Naive thymus-derived CD4-positive, alpha-beta T cell (primary cell): Measurements from ENCODE around the gene RNF13. TPM values are rescaled to one million over a fixed set of nuclear protein-coding genes. Genes with fewer than 3 reads are reported as not detected.
A peak's percentile ranks its signal among the peaks of the same experiment; 100 is the strongest.
"Not testable (repeated sequence)": the region's sequence is repeated elsewhere in the genome, so short reads cannot be mapped to it uniquely, and the experiment has no call there.

Source experiments
- ATAC-seq: fragments of 150-1000 bp; cut with Tn5 transposase; 2 replicates; pipeline ENCODE4 v1.10.0; 2021; ENCODE audit warnings: mild to moderate bottlenecking, moderate library complexity
- CTCF ChIA-PET: fragments of 350-600 bp; sonication (Branson Sonifier 250); formaldehyde crosslinking; loops from one replicate; lab custom pipeline; 2021; ENCODE audit warnings: antibody characterized with exemption; lab: Charles Lee
- POLR2A ChIA-PET: fragments of 350-600 bp; sonication (Branson Sonifier 250); formaldehyde crosslinking; loops from one replicate; lab custom pipeline; 2021; ENCODE audit warnings: antibody characterized with exemption, inconsistent platforms; lab: Charles Lee
- DNase-seq, 9 donors: peaks; one replicate each; pipeline versions ENCODE4 v3.0.0 to v3.0.0-alpha.2; 2020 to 2022; ENCODE audit warnings: mixed read lengths in 1 of 9
- H3K27ac ChIP-seq: one replicate; pipeline ENCODE4 v1.7.0; 2013; ENCODE audit warnings: mild to moderate bottlenecking, low read depth, low read length, moderate library complexity
- H3K27me3 ChIP-seq, 2 donors: one replicate each; pipeline ENCODE4 v1.7.0; 2013; ENCODE audit warnings: low read length in 2 of 2, mild to moderate bottlenecking in 2 of 2, moderate library complexity in 2 of 2; ENCODE audit not compliant: control insufficient read depth in 2 of 2, insufficient read depth in 2 of 2
- H3K36me3 ChIP-seq, 3 experiments: 1 replicate in 2 of 3; 2 replicates in 1 of 3; pipeline ENCODE4 v1.7.0; 2013; ENCODE audit warnings: low read length in 3 of 3, mild to moderate bottlenecking in 3 of 3, moderate library complexity in 1 of 3; ENCODE audit not compliant: insufficient read depth in 3 of 3, control insufficient read depth in 2 of 3
- H3K4me1 ChIP-seq, 2 donors: one replicate each; pipeline ENCODE4 v1.7.0; 2013; ENCODE audit warnings: low read length in 2 of 2, mild to moderate bottlenecking in 2 of 2, moderate library complexity in 1 of 2; ENCODE audit not compliant: control insufficient read depth in 2 of 2, insufficient read depth in 2 of 2
- H3K4me3 ChIP-seq: 2 replicates; pipeline ENCODE4 v1.7.0; 2013; ENCODE audit warnings: mild to moderate bottlenecking, low read length
- H3K9me3 ChIP-seq, 3 experiments: 1 replicate in 2 of 3; 2 replicates in 1 of 3; pipeline ENCODE4 v1.7.0; 2013; ENCODE audit warnings: low read length in 3 of 3; ENCODE audit not compliant: control insufficient read depth in 2 of 3
- H3K27ac Mint-ChIP-seq, 9 donors: one replicate each; pipeline ENCODE4 v1.8.0; 2020 to 2022; ENCODE audit warnings: mixed read lengths in 9 of 9, mild to moderate bottlenecking in 8 of 9, moderate library complexity in 5 of 9, inconsistent platforms in 2 of 9
- H3K27me3 Mint-ChIP-seq, 5 donors: one replicate each; pipeline ENCODE4 v1.8.0; 2021 to 2022; ENCODE audit warnings: mixed read lengths in 5 of 5, mild to moderate bottlenecking in 1 of 5
- H3K36me3 Mint-ChIP-seq, 5 donors: one replicate each; pipeline ENCODE4 v1.8.0; 2020 to 2022; ENCODE audit warnings: mixed read lengths in 5 of 5, mild to moderate bottlenecking in 3 of 5, inconsistent platforms in 1 of 5
- H3K4me1 Mint-ChIP-seq, 7 donors: one replicate each; pipeline ENCODE4 v1.8.0; 2020 to 2022; ENCODE audit warnings: mixed read lengths in 7 of 7, mild to moderate bottlenecking in 3 of 7, inconsistent platforms in 1 of 7
- H3K4me3 Mint-ChIP-seq, 10 donors: one replicate each; pipeline ENCODE4 v1.8.0; 2020 to 2022; ENCODE audit warnings: mild to moderate bottlenecking in 10 of 10, mixed read lengths in 10 of 10, moderate library complexity in 6 of 10, inconsistent platforms in 2 of 10
- H3K9me3 Mint-ChIP-seq, 11 donors: one replicate each; pipeline ENCODE4 v1.8.0; 2020 to 2022; ENCODE audit warnings: mixed read lengths in 11 of 11, mild to moderate bottlenecking in 4 of 11, inconsistent platforms in 1 of 11, moderate library complexity in 1 of 11
- intact Hi-C, 2 donors: fragments of 100-400 bp; cut with micrococcal nuclease; formaldehyde crosslinking; loops; one replicate each; pipeline ENCODE4 v1.15.1; 2023
- polyA plus RNA-seq, 2 donors: library from polyadenylated mRNA; unstranded; fragments of 300-500 nt; fragmentation: Illumina TruSeq; gene quantifications; one replicate each; pipeline ENCODE4 v1.2.3, GENCODE V29; 2021
- total RNA-seq, 6 experiments: library from RNA in 5 of 6; stranded (reverse) in 5 of 6; gene quantifications; 1 replicate in 5 of 6; 2 replicates in 1 of 6; pipeline ENCODE4 v1.2.3 and lab custom pipeline; 2021 to 2026

Gene RNF13
- total and polyA plus RNA-seq, 7 experiments from 2014 or later = 41.2 to 131 (median 66.6) TPM

- no peaks in the 10 kb centered on the region for H3K4me1 ChIP-seq
- H3K27ac ChIP-seq = no peak overlapping the region
- H3K9me3 ChIP-seq = peaks cover 0 to 10% (median 6%) of the 10 kb centered on the region in 3 experiments
- no peaks in the 10 kb centered on the region for H3K27me3 ChIP-seq
- peaks cover 2 to 31% (median 12%) of the 10 kb centered on the region in 11 donors for H3K9me3 Mint-ChIP-seq
- no peak overlapping the region for H3K4me3 ChIP-seq
- POLR2A ChIA-PET = interaction anchor here (1.0 kb wide), 1 partner anchor 13 kb away, joined by 3 read pairs; the partner anchor contains the start of gene RNF13
- H3K4me1 Mint-ChIP-seq = peaks cover 2 to 57% (median 37%) of the 10 kb centered on the region in 7 donors
- no peak overlapping the region for H3K4me3 Mint-ChIP-seq
- H3K27me3 Mint-ChIP-seq = no peaks in the 10 kb centered on the region
- peak overlapping the region in 2 of 9 donors; percentile 2 to 59 for H3K27ac Mint-ChIP-seq
- DNase-seq (no peak), ATAC-seq (no peak)
- peaks cover 6 to 47% (median 44%) of the 10 kb centered on the region in 5 donors for H3K36me3 Mint-ChIP-seq
- H3K36me3 ChIP-seq = no peaks in the 10 kb centered on the region
- intact Hi-C loops = no loop called here
- CTCF ChIA-PET = interaction anchor here (1.2 kb wide), 1 partner anchor 18 kb away, joined by 5 read pairs; no protein-coding TSS in a partner anchor
Measured at GRCh38 chr3:149826636-149827035, 13.6 kb downstream of the RNF13 start.

GRCh38 chr3:149828390-149828789 is 15.4 kb downstream of the RNF13 start:
- no peaks in the 10 kb centered on the region for H3K4me1 ChIP-seq
- Mint-ChIP-seq H3K36me3 (peaks cover 6 to 49% (median 44%) of the 10 kb centered on the region in 5 donors), H3K4me3 (no peak overlapping the region), H3K9me3 (peaks cover 3 to 45% (median 20%) of the 10 kb centered on the region in 11 donors), H3K27ac (peak overlapping the region in 1 of 9 donors; percentile 32), H3K27me3 (no peaks in the 10 kb centered on the region), H3K4me1 (peaks cover 2 to 39% (median 22%) of the 10 kb centered on the region in 7 donors)
- no peak overlapping the region for H3K4me3 ChIP-seq
- no peak overlapping the region for H3K27ac ChIP-seq
- POLR2A ChIA-PET = no interaction called here
- no peak for ATAC-seq
- no peaks in the 10 kb centered on the region for H3K36me3 ChIP-seq
- H3K27me3 ChIP-seq = no peaks in the 10 kb centered on the region
- CTCF ChIA-PET = no interaction called here
- no peak for DNase-seq
- intact Hi-C loops = no loop called here
- H3K9me3 ChIP-seq = peaks cover 0 to 23% (median 11%) of the 10 kb centered on the region in 3 experiments

GRCh38 chr3:149829631-149830030 is 16.6 kb downstream of the RNF13 start:
- CTCF ChIA-PET, H3K27me3 Mint-ChIP-seq, H3K4me3 Mint-ChIP-seq, H3K27me3 ChIP-seq, DNase-seq, ATAC-seq, H3K4me3 ChIP-seq, H3K27ac Mint-ChIP-seq, H3K27ac ChIP-seq, intact Hi-C loops, H3K36me3 ChIP-seq, H3K4me1 ChIP-seq: not testable (repeated sequence)
- H3K9me3 ChIP-seq = peaks cover 0 to 34% (median 13%) of the 10 kb centered on the region in 3 experiments
- H3K4me1 Mint-ChIP-seq = peaks cover 0 to 32% (median 17%) of the 10 kb centered on the region in 7 donors
- peaks cover 8 to 45% (median 41%) of the 10 kb centered on the region in 5 donors for H3K36me3 Mint-ChIP-seq
- POLR2A ChIA-PET = interaction anchor here (0.7 kb wide), 1 partner anchor 718 kb away, joined by 5 read pairs; no protein-coding TSS in a partner anchor
- peaks cover 4 to 53% (median 28%) of the 10 kb centered on the region in 11 donors for H3K9me3 Mint-ChIP-seq

- no peaks in the 10 kb centered on the region for H3K4me1 ChIP-seq
- H3K9me3 Mint-ChIP-seq = peaks cover 6 to 66% (median 35%) of the 10 kb centered on the region in 11 donors
- H3K4me1 Mint-ChIP-seq = peaks cover 0 to 29% (median 12%) of the 10 kb centered on the region in 7 donors
- no peak overlapping the region for H3K4me3 Mint-ChIP-seq
- intact Hi-C loops = no loop called here
- ATAC-seq (no peak), DNase-seq (no peak)
- no peak overlapping the region for H3K27ac Mint-ChIP-seq
- H3K4me3 ChIP-seq = no peak overlapping the region
- H3K9me3 ChIP-seq = peaks cover 0 to 34% (median 13%) of the 10 kb centered on the region in 3 experiments
- H3K36me3 ChIP-seq = no peaks in the 10 kb centered on the region
- peaks cover 10 to 51% (median 45%) of the 10 kb centered on the region in 5 donors for H3K36me3 Mint-ChIP-seq
- no peaks in the 10 kb centered on the region for H3K27me3 Mint-ChIP-seq
- no peak overlapping the region for H3K27ac ChIP-seq
- H3K27me3 ChIP-seq = no peaks in the 10 kb centered on the region
- ChIA-PET POLR2A (interaction anchor here (0.9 kb wide), 1 partner anchor 17 kb away, joined by 3 read pairs; no protein-coding TSS in a partner anchor), CTCF (no interaction called here)
Measured at GRCh38 chr3:149830902-149831301, 17.9 kb downstream of the RNF13 start.

GRCh38 chr3:149831321-149831720 is 18.3 kb downstream of the RNF13 start:
- Mint-ChIP-seq H3K4me1 (peaks cover 0 to 24% (median 8%) of the 10 kb centered on the region in 7 donors), H3K4me3 (no peak overlapping the region), H3K9me3 (peaks cover 6 to 70% (median 36%) of the 10 kb centered on the region in 11 donors), H3K27ac (no peak overlapping the region), H3K27me3 (no peaks in the 10 kb centered on the region), H3K36me3 (peaks cover 10 to 55% (median 48%) of the 10 kb centered on the region in 5 donors)
- H3K27me3 ChIP-seq = no peaks in the 10 kb centered on the region
- H3K4me3 ChIP-seq = no peak overlapping the region
- ChIA-PET CTCF (no interaction called here), POLR2A (interaction anchor here (0.9 kb wide), 1 partner anchor 17 kb away, joined by 3 read pairs; no protein-coding TSS in a partner anchor)
- DNase-seq = no peak
- no peak for ATAC-seq
- H3K27ac ChIP-seq = no peak overlapping the region
- peaks cover 0 to 34% (median 13%) of the 10 kb centered on the region in 3 experiments for H3K9me3 ChIP-seq
- H3K4me1 ChIP-seq = no peaks in the 10 kb centered on the region
- intact Hi-C loops = no loop called here
- H3K36me3 ChIP-seq = no peaks in the 10 kb centered on the region

- H3K27me3 ChIP-seq = no peaks in the 10 kb centered on the region
- no peaks in the 10 kb centered on the region for H3K36me3 ChIP-seq
- intact Hi-C loops = no loop called here
- CTCF ChIA-PET = no interaction called here
- DNase-seq (no peak), ATAC-seq (no peak)
- Mint-ChIP-seq H3K27ac (no peak overlapping the region), H3K27me3 (no peaks in the 10 kb centered on the region), H3K4me1 (peaks cover 0 to 22% (median 6%) of the 10 kb centered on the region in 7 donors), H3K36me3 (peaks cover 10 to 61% (median 54%) of the 10 kb centered on the region in 5 donors), H3K9me3 (peaks cover 6 to 78% (median 39%) of the 10 kb centered on the region in 11 donors), H3K4me3 (no peak overlapping the region)
- POLR2A ChIA-PET = no interaction called here
- no peak overlapping the region for H3K27ac ChIP-seq
- H3K9me3 ChIP-seq = peaks cover 0 to 34% (median 13%) of the 10 kb centered on the region in 3 experiments
- H3K4me1 ChIP-seq = no peaks in the 10 kb centered on the region
- H3K4me3 ChIP-seq = no peak overlapping the region
Measured at GRCh38 chr3:149832086-149832485, 19.1 kb downstream of the RNF13 start.
